ENCODE measurements around the gene METTL2B. TPM values are rescaled to one million over a fixed set of nuclear protein-coding genes. Genes with fewer than 3 reads are reported as not detected.
A peak's percentile ranks its signal among the peaks of the same experiment; 100 is the strongest.

The METTL2B gene
- total and polyA plus RNA-seq, 2 of the 8 experiments (the other 6 are each of a cell fraction or from before 2014, with no cell fraction given), result 14.6 to 43.5 TPM

DNA sequence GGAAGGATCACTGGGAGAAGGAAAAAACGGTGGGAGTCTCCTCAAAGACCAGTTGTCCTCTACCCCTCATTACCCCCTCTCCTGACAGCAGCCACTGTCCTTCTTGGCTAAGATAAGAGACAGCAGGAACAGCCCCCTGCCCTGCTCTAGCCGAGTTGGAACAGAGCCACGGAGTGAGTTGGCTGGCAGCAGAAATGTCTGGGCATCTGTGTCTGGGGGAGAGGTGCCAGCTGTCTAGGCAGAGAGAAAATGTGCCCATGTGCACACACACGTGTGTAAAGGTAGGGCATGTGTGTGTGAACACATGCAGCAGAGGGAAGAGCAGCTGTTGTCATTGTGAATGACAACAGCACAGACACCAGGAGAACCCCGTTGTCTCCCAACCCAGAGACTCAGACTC lies 30.2 kb upstream of the METTL2B start:
- no peak for FAIRE-seq
- no peaks in the 10 kb centered on the region for H3K9me3 ChIP-seq (ENCODE audit: insufficient read depth in 2 of 2, low read depth in 1 of 2, low read length in 1 of 2)
- no peak overlapping the region for H3K23ac ChIP-seq (ENCODE audit: insufficient read length)
- no peak for TF ChIP-seq CBX8 (IDR thresholded peaks at IDR 0.05; ENCODE audit: borderline replicate concordance, low read depth, low read length)
- no peak for TF ChIP-seq PHF8 (conservative IDR thresholded peaks at IDR 0.05; ENCODE audit: low read depth, low read length)
- TF ChIP-seq MAFK (IDR thresholded peaks at IDR 0.05; ENCODE audit: low read depth, low read length), result no peak
- TF ChIP-seq BRCA1 (IDR thresholded peaks at IDR 0.05; ENCODE audit: low read depth, low read length), result no peak
- TF ChIP-seq CTBP2 (IDR thresholded peaks at IDR 0.05; ENCODE audit: borderline replicate concordance, insufficient read depth, insufficient read length, low read length), result no peak
- TF ChIP-seq SIN3A (conservative IDR thresholded peaks at IDR 0.05 in 1 of 2, IDR thresholded peaks at IDR 0.05 in 1 of 2; ENCODE audit: low read depth in 1 of 2, low read length in 2 of 2), result no peak
- no peak for TF ChIP-seq SIX5 (IDR thresholded peaks at IDR 0.05; ENCODE audit: low read depth, low read length)
- TF ChIP-seq RAD21 (IDR thresholded peaks at IDR 0.05 in 1 of 2, conservative IDR thresholded peaks at IDR 0.05 in 1 of 2; ENCODE audit: low read depth in 2 of 2, low read length in 2 of 2), result no peak
- no peak for TF ChIP-seq NANOG (IDR thresholded peaks at IDR 0.05; ENCODE audit: insufficient read depth, low read depth, low read length, poor library complexity, severe bottlenecking)
- TF ChIP-seq SP1 (IDR thresholded peaks at IDR 0.05; ENCODE audit: low read depth, low read length), result no peak
- no peak for TF ChIP-seq EZH2 (IDR thresholded peaks at IDR 0.05; ENCODE audit: low read depth, low read length, severe bottlenecking)
- TF ChIP-seq TEAD4 (IDR thresholded peaks at IDR 0.05; ENCODE audit: low read depth, low read length), result no peak
- H3K56ac ChIP-seq (replicated peaks; ENCODE audit: insufficient read length, low read depth, low read length), result no peak overlapping the region
- H4K91ac ChIP-seq (replicated peaks; ENCODE audit: insufficient read length, low read length), result no peak overlapping the region
- no peaks in the 10 kb centered on the region for H3K79me2 ChIP-seq (ENCODE audit: control insufficient read depth in 1 of 2, insufficient read depth in 2 of 2, low read length in 2 of 2)
- peak overlapping the region; percentile 48; the same call in 1 of the 2 replicates for H2BK20ac ChIP-seq (ENCODE audit: low read length)
- H4K8ac ChIP-seq (ENCODE audit: extremely low read depth, insufficient read depth, low read length), result no peak overlapping the region
- no peak overlapping the region for H2BK12ac ChIP-seq (ENCODE audit: low read depth, low read length)
- H2BK120ac ChIP-seq (replicated peaks; ENCODE audit: low read depth, low read length), result no peak overlapping the region
- no peak overlapping the region for H3K4ac ChIP-seq (replicated peaks; ENCODE audit: insufficient read length, low read depth, low read length)
- H2BK5ac ChIP-seq (ENCODE audit: low read depth, low read length), result no peak overlapping the region
- no peak overlapping the region for H3K27ac ChIP-seq (ENCODE audit: low read depth, low read length)
- H3K18ac ChIP-seq (ENCODE audit: extremely low read depth, low read length), result no peak overlapping the region
- H4K5ac ChIP-seq (ENCODE audit: insufficient read length, low read depth, low read length), result no peak overlapping the region
- no peak for DNase-seq (ENCODE audit: low read depth in 1 of 2, low spot score in 2 of 2)
- no peaks in the 10 kb centered on the region for H3K79me1 ChIP-seq (ENCODE audit: low read depth, low read length)
- H3K4me3 ChIP-seq (ENCODE audit: extremely low read depth in 1 of 4, insufficient read depth in 2 of 4, low read depth in 3 of 4, low read length in 4 of 4), result no peak overlapping the region
- no peaks in the 10 kb centered on the region for H3K23me2 ChIP-seq (ENCODE audit: low read depth, low read length)
- no peak overlapping the region for H3K4me2 ChIP-seq (ENCODE audit: insufficient read depth in 1 of 2, low read depth in 2 of 2, low read length in 2 of 2)
- H3K36me3 ChIP-seq (ENCODE audit: control insufficient read depth in 2 of 4, insufficient read depth in 4 of 4, low read length in 3 of 4), result no peaks in the 10 kb centered on the region
- POLR2A ChIA-PET (ENCODE audit: partially characterized antibody), result interaction anchor here (0.8 to 3.5 kb wide), 2 partner anchors 9 to 419 kb away, joined by 3 to 18 read pairs; partner anchors contain the start of gene HILPDA
- CTCF ChIA-PET (ENCODE audit: partially characterized antibody), result interaction anchor here (2.1 to 25.2 kb wide), 3 partner anchors 15 to 24 kb away, joined by 4 to 477 read pairs (median 258); no protein-coding TSS in a partner anchor
- WGBS, 2 experiments (ENCODE audit: extremely low coverage in 1 of 2, insufficient coverage in 1 of 2, insufficient read length in 1 of 2, insufficient replicate concordance in 2 of 2, low coverage in 1 of 2, low lambda C conversion rate in 2 of 2, missing lambda C conversion rate in 1 of 2), result 93% methylated on average over 5 of the region's 5 CpGs; no CpG with 5 or more reads in 1 of the 2 experiments
- H2AFZ ChIP-seq (ENCODE audit: low read length), result no peak overlapping the region
- H2BK15ac ChIP-seq (ENCODE audit: low read length), result no peak overlapping the region
- H3K14ac ChIP-seq (ENCODE audit: insufficient read length), result no peak overlapping the region
- H2AK5ac ChIP-seq (ENCODE audit: low read depth, low read length), result no peak overlapping the region
- no peaks in the 10 kb centered on the region for H3K4me1 ChIP-seq (replicated peaks in 1 of 4; ENCODE audit: control insufficient read depth in 3 of 4, insufficient read depth in 4 of 4, low read length in 3 of 4)
- H3K27me3 ChIP-seq (replicated peaks in 1 of 4; ENCODE audit: control insufficient read depth in 3 of 4, extremely low read depth in 1 of 4, insufficient read depth in 3 of 4, low read length in 3 of 4), result no peaks in the 10 kb centered on the region
- no peak overlapping the region for H3K9ac ChIP-seq (replicated peaks in 1 of 4; ENCODE audit: extremely low read depth in 1 of 4, low read depth in 3 of 4, low read length in 3 of 4)
- H4K20me1 ChIP-seq (replicated peaks in 1 of 2; ENCODE audit: control insufficient read depth in 1 of 2, insufficient read depth in 2 of 2, low read length in 2 of 2), result no peaks in the 10 kb centered on the region
